Neural crest cell (in vitro differentiated cells): ENCODE data around the gene OR6C70. TPM values are rescaled to one million over a fixed set of nuclear protein-coding genes. Genes with fewer than 3 reads are reported as not detected.
A peak's percentile ranks its signal among the peaks of the same experiment; 100 is the strongest.

Experiments
- DNase-seq: peaks from one replicate; pipeline ENCODE4 v3.0.0; 2021; ENCODE audit warnings: low read depth, mixed read lengths, low spot score
- H3K27ac Mint-ChIP-seq: one replicate; pipeline ENCODE4 v1.8.0; 2021; ENCODE audit warnings: mild to moderate bottlenecking, mixed read lengths; ENCODE audit not compliant: unreplicated experiment
- H3K27me3 Mint-ChIP-seq: 2 replicates; pipeline ENCODE4 v1.8.0; 2021; ENCODE audit warnings: low read depth, mild to moderate bottlenecking, mixed read lengths
- H3K36me3 Mint-ChIP-seq: 2 replicates; pipeline ENCODE4 v1.8.0; 2021; ENCODE audit warnings: low read depth, mild to moderate bottlenecking, mixed read lengths
- H3K4me1 Mint-ChIP-seq: 2 replicates; pipeline ENCODE4 v1.8.0; 2021; ENCODE audit warnings: mixed read lengths
- H3K4me3 Mint-ChIP-seq: one replicate; pipeline ENCODE4 v1.8.0; 2021; ENCODE audit warnings: mild to moderate bottlenecking, mixed read lengths
- H3K9me3 Mint-ChIP-seq: 2 replicates; pipeline ENCODE4 v1.8.0; 2021; ENCODE audit warnings: mixed read lengths
- CTCF ChIP-seq: fragments of 200-600 bp; sonication (generic); conservative IDR thresholded peaks from 2 replicates; pipeline ENCODE4 v1.5.0; 2021; ENCODE audit warnings: antibody characterized with exemption, mild to moderate bottlenecking
- long read RNA-seq: library from polyadenylated mRNA; unstranded; transcript quantifications from one replicate; pipeline ENCODE4 v2.0.0, GENCODE V29; 2020
- total RNA-seq: library from RNA; stranded (reverse); gene quantifications from 2 replicates; pipeline ENCODE4 v1.2.1, GENCODE V29; 2021

The OR6C70 gene
- total RNA-seq: not detected in 2 replicates
- long read RNA-seq: 0 reads

GRCh38 chr12:55470088-55470829 is at the start of gene OR6C70:
OR6C70 (minus strand) TSS chr12:55470138; CDS start chr12:55470138, 0 bp downstream.
- Mint-ChIP-seq H3K27me3 (no peaks in the 10 kb centered on the region), H3K4me3 (no peak within 1 kb of the TSS), H3K4me1 (peaks cover 4% of the 10 kb centered on the region), H3K9me3 (no peaks in the 10 kb centered on the region), H3K36me3 (no peaks in the 10 kb centered on the region), H3K27ac (no peak within 1 kb of the TSS)
- no peak for DNase-seq
- no peak for TF ChIP-seq CTCF

- Mint-ChIP-seq H3K27me3 (no peaks in the 10 kb centered on the region), H3K4me1 (no peaks in the 10 kb centered on the region), H3K9me3 (peaks cover 11% of the 10 kb centered on the region), H3K27ac (no peak overlapping the region), H3K36me3 (peaks cover 3% of the 10 kb centered on the region), H3K4me3 (no peak overlapping the region)
- no peak for DNase-seq
- no peak for TF ChIP-seq CTCF
These were observed 46.5 kb upstream of the OR6C70 start for GRCh38 chr12:55516391-55516790.

GRCh38 chr12:55515696-55516095 is 45.8 kb upstream of the OR6C70 start:
- TF ChIP-seq CTCF: no peak

GRCh38 chr12:55501601-55502000 is 31.7 kb upstream of the OR6C70 start:
- H3K4me1 Mint-ChIP-seq: peaks cover 16% of the 10 kb centered on the region
- no peak for TF ChIP-seq CTCF
- H3K36me3 Mint-ChIP-seq: no peaks in the 10 kb centered on the region
- no peaks in the 10 kb centered on the region for H3K27me3 Mint-ChIP-seq
- DNase-seq: no peak
- no peak overlapping the region for H3K27ac Mint-ChIP-seq
- no peaks in the 10 kb centered on the region for H3K9me3 Mint-ChIP-seq
- no peak overlapping the region for H3K4me3 Mint-ChIP-seq

More at GRCh38 chr12:55515696-55516095, 45.8 kb upstream of the OR6C70 start:
- H3K4me3 Mint-ChIP-seq: no peak overlapping the region
- no peaks in the 10 kb centered on the region for H3K4me1 Mint-ChIP-seq
- H3K36me3 Mint-ChIP-seq: peaks cover 3% of the 10 kb centered on the region
- H3K9me3 Mint-ChIP-seq: peaks cover 11% of the 10 kb centered on the region
- no peak overlapping the region for H3K27ac Mint-ChIP-seq
- DNase-seq: no peak
- no peaks in the 10 kb centered on the region for H3K27me3 Mint-ChIP-seq

- H3K9me3 Mint-ChIP-seq: no peaks in the 10 kb centered on the region
- no peaks in the 10 kb centered on the region for H3K27me3 Mint-ChIP-seq
- no peak overlapping the region for H3K27ac Mint-ChIP-seq
- H3K36me3 Mint-ChIP-seq: no peaks in the 10 kb centered on the region
- peak; percentile 1 for DNase-seq
- TF ChIP-seq CTCF: no peak
- peaks cover 16% of the 10 kb centered on the region for H3K4me1 Mint-ChIP-seq
- peak overlapping the region; percentile 5 for H3K4me3 Mint-ChIP-seq
These were observed 29.9 kb upstream of the OR6C70 start for GRCh38 chr12:55499810-55500252.
